DOHH2 (cell line): ENCODE results near the gene SUGCT.

Experiments used
- EZH2phosphoT487 ChIP-seq: fragments of 200-600 bp; sonication (generic); IDR thresholded peaks from 2 replicates; pipeline ENCODE4 v1.6.1; 2017; ENCODE audit warnings: borderline replicate concordance, mild to moderate bottlenecking, antibody characterized with exemption, low read length, moderate library complexity, mixed read lengths
- TF ChIP-seq, protein P1 (sequence below): fragments of 200-600 bp; sonication (generic); IDR thresholded peaks from one replicate; pipeline ENCODE4 v1.5.1; 2014; ENCODE audit warnings: antibody characterized with exemption, mild to moderate bottlenecking, low read depth, low read length; ENCODE audit not compliant: poor library complexity, severe bottlenecking

DNA sequence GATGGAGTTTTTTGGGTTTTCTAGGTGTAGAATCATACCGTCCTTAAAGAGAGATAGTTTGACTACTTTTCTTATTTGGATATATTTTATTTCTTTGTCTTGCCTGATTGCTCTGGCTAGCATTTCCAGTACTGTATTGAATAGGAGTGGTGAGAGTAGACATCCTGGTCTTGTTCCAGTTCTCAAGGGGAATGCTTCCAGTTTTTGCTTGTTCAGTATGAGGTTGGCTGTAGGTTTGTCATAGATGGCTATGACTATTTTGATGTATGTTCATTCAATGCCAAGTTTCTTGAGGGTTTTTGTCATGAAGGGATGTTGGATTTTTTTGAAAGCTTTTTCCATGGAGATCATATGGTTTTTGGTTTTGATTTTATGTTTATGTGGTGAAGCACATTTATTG, 676.9 kb downstream of the SUGCT start:
- TF ChIP-seq, protein P1, sequence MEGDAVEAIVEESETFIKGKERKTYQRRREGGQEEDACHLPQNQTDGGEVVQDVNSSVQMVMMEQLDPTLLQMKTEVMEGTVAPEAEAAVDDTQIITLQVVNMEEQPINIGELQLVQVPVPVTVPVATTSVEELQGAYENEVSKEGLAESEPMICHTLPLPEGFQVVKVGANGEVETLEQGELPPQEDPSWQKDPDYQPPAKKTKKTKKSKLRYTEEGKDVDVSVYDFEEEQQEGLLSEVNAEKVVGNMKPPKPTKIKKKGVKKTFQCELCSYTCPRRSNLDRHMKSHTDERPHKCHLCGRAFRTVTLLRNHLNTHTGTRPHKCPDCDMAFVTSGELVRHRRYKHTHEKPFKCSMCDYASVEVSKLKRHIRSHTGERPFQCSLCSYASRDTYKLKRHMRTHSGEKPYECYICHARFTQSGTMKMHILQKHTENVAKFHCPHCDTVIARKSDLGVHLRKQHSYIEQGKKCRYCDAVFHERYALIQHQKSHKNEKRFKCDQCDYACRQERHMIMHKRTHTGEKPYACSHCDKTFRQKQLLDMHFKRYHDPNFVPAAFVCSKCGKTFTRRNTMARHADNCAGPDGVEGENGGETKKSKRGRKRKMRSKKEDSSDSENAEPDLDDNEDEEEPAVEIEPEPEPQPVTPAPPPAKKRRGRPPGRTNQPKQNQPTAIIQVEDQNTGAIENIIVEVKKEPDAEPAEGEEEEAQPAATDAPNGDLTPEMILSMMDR, result no peak
- no peak for TF ChIP-seq EZH2phosphoT487
